Bronchial epithelial cell (primary cell): ENCODE data around the gene LYZL4. TPM values are rescaled to one million over a fixed set of nuclear protein-coding genes. Genes with fewer than 3 reads are reported as not detected.

Experiments
- DNase-seq: peaks from one replicate; pipeline ENCODE4 v3.0.0-alpha.2; 2010; ENCODE audit warnings: low read depth
- FAIRE-seq: peaks from 2 replicates; lab custom pipeline; 2011; peaks lifted over from hg19 to GRCh38; lab: Jason Lieb, UNC
- H3K27me3 ChIP-seq: 2 replicates; pipeline ENCODE4 v1.5.1; 2011; ENCODE audit warnings: low read length; ENCODE audit not compliant: control insufficient read depth, insufficient read depth
- H3K36me3 ChIP-seq: 2 replicates; pipeline ENCODE4 v1.5.1; 2011; ENCODE audit warnings: low read length; ENCODE audit not compliant: control insufficient read depth, insufficient read depth
- H3K4me3 ChIP-seq: 2 replicates; pipeline ENCODE4 v1.5.1; 2011; ENCODE audit warnings: mild to moderate bottlenecking, low read depth, low read length, control low read depth
- total RNA-seq: library from RNA; depleted of rRNA; stranded (reverse); fragments of >200 nt; gene quantifications from 2 replicates; pipeline ENCODE4 v1.2.1, GENCODE V29; 2014
- TF ChIP-seq, protein P1 (sequence below): IDR thresholded peaks from 2 replicates; pipeline ENCODE4 v1.5.1; 2011; ENCODE audit warnings: mild to moderate bottlenecking, moderate library complexity, low read length, control low read depth, inconsistent platforms; ENCODE audit not compliant: insufficient read depth, severe bottlenecking

The LYZL4 gene
- total RNA-seq, 1 donor from 2014 or later, result not detected

DNA sequence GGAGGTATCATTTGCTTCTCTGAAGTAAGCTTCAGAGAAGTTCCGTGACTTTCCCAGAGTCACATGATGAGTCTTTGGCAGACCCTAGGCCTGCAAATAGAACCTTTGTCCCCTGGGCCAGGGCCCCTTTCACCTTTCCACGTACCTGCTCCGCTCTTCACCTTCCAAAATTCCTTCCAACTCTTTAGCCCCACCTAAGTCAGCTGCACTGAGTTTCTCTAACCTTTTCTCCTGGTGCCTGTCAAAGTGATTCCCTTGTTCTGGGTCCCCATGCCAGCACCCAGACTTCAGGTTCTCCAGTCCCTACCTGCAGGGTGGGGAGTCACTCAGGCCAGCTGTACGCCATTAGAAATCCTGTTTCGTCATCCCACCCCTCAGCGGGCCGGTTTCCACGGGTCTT lies 12.8 kb downstream of the LYZL4 start:
- no peak for DNase-seq
- Histone ChIP-seq H3K27me3 (peaks cover 2% of the 10 kb centered on the region), H3K4me3 (no peak overlapping the region), H3K36me3 (no peaks in the 10 kb centered on the region)
- no peak for FAIRE-seq
- TF ChIP-seq, protein P1, sequence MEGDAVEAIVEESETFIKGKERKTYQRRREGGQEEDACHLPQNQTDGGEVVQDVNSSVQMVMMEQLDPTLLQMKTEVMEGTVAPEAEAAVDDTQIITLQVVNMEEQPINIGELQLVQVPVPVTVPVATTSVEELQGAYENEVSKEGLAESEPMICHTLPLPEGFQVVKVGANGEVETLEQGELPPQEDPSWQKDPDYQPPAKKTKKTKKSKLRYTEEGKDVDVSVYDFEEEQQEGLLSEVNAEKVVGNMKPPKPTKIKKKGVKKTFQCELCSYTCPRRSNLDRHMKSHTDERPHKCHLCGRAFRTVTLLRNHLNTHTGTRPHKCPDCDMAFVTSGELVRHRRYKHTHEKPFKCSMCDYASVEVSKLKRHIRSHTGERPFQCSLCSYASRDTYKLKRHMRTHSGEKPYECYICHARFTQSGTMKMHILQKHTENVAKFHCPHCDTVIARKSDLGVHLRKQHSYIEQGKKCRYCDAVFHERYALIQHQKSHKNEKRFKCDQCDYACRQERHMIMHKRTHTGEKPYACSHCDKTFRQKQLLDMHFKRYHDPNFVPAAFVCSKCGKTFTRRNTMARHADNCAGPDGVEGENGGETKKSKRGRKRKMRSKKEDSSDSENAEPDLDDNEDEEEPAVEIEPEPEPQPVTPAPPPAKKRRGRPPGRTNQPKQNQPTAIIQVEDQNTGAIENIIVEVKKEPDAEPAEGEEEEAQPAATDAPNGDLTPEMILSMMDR, result no peak

DNA sequence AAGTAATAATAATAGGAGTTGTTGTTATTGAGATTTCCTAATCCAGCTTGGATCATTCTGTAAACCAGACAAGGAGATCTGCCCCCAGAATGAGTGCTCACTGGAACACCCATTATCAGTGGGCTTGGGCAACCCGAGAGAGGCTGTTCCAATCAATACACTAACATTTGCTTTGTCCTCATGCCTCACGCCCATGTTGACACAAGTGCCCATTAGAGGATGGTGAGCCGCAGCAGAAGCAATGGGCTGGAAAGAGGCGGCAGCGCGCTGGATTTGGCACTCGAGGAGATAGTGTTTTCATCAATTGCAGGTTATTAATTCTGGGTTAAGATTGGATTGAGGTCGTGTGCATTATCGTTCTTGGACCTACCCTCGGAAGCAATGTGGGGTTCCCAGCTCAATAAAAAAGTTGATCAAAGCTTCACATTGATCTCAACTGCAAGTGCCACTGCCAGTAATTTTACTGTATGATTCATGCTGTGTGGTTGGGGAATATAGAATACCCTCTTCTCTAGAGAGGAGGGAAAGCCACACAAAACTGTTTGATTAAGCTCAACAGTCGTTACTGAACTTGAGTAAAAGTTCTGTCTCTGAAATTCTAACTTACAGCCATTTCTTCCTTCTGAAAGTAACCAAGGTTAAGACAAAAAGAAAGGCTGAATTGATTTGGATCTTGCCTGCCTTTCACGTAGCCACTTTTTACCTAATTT lies 15.7 kb downstream of the LYZL4 start:
- Histone ChIP-seq H3K27me3 (peaks cover 2% of the 10 kb centered on the region), H3K4me3 (no peak overlapping the region), H3K36me3 (no peaks in the 10 kb centered on the region)
- DNase-seq (no peak), FAIRE-seq (no peak)
- TF ChIP-seq, protein P1, result no peak

DNA sequence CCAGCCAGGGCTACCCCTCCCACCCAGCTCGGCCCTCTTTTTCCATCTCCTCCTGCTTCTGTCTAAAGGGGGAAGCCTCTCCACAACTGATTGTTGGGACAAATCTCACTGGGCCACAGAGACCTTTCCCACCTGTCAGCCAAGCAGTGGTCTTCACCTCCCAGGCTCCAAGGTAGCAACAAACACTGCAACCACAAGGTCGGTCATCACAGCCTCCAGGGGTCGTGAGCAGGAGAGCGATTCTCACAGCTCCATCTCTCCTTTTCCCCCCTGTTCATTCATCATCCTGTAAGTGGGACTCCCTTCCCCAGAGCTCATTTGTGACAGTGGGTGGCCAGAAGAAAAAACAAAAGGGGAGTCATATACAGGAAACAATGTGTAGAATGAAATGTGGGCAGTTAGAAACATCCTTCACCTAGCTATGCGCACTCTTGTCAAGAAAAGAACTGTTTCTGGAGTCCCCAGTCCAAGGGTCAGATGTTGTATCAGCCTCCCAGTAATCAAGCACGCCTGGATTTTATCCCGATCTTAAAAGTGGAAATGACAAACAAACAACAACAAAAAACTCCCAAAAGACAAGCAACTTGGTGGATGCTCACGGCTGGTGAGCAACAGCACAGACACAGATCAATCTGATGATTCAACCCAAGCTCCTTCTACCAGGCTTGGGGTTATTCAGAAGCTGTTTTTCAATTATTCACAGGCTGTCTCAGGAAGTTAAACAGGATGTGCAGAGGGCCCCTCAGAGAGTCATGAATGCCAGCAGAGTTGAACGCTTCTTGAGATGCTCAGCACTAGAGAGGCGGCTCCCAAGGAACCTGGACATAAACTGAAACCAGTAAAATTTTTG lies 22.4 kb downstream of the LYZL4 start:
- DNase-seq, result peak; percentile 9
- TF ChIP-seq, protein P1, result no peak
- no peak overlapping the region for H3K4me3 ChIP-seq
- FAIRE-seq, result peak; percentile 87
- peaks cover 1% of the 10 kb centered on the region for H3K27me3 ChIP-seq
- H3K36me3 ChIP-seq, result no peaks in the 10 kb centered on the region

DNA sequence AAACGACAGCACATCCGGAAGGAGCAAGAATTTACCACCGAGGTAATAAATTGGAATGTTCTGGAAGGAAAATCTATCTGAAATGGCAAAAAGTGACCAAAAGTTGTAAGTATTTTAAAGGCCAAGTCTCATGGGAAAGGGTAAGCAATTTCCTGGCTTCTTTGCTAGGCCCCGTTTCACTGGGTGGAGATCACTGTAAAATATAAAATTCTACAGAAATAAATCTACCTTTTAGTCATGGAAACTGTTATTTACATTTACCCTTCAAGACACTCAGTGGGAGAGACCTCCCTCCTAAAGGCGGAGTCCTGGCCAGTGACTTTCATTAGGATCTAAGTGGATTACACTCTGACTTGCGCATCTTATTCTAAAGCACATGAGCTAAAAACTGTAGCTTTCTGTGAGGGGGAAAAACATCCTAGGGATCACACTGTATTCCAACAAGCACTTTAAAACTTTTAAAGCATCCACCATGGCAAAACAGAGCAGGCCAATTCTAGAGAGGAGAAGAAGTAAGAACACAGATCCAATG lies 28.8 kb downstream of the LYZL4 start:
- FAIRE-seq, result no peak
- Histone ChIP-seq H3K36me3 (no peaks in the 10 kb centered on the region), H3K27me3 (peaks cover 1% of the 10 kb centered on the region), H3K4me3 (no peak overlapping the region)
- no peak for DNase-seq
- TF ChIP-seq, protein P1, result no peak

DNA sequence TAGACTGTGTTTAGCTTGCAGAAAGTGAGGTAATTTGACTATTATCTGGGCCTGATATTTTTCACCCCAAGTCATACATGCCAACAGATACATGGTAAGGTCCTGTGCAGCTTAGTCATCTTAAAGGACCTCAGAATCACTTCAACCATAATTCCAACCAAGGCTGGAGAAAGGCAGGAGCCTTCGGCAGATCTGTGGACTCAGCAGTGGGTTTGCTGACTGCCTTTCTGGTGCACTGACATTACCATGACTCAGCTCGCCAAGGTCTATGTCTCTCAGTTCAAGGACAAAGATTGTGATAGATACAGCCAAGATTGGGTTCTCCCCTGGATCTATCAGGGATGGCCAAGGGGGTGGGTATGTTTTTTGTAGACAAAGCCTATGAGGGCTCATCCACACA lies 32.7 kb downstream of the LYZL4 start:
- no peak for DNase-seq
- no peak overlapping the region for H3K4me3 ChIP-seq
- peaks cover 2% of the 10 kb centered on the region for H3K27me3 ChIP-seq
- no peak for FAIRE-seq
- no peaks in the 10 kb centered on the region for H3K36me3 ChIP-seq
- TF ChIP-seq, protein P1, result no peak
